KBM-7 (cell line): ENCODE results near the gene STIMATE.
A peak's percentile ranks its signal among the peaks of the same experiment; 100 is the strongest.

Experiments used
- DNase-seq: peaks from one replicate; pipeline ENCODE4 v3.0.0-alpha.2; 2015
- in situ Hi-C: fragments of 300-500 bp; cut with MboI; formaldehyde crosslinking; loops from 2 replicates; pipeline ENCODE4 v1.14.3; 2020; ENCODE audit warnings: low sequenced_read_pairs, low pct_unique_long_range_greater_than_20kb, mixed read lengths

STIMATE gene

GRCh38 chr3:52874160-52874701 lies 23.1 kb downstream of the STIMATE start:
- in situ Hi-C loops, result no loop called here
- no peak for DNase-seq

- DNase-seq, result no peak
- in situ Hi-C loops, result no loop called here
Measured at GRCh38 chr3:52873433-52874159, 23.8 kb downstream of the STIMATE start.

GRCh38 chr3:52872245-52872644 lies 25.1 kb downstream of the STIMATE start:
- in situ Hi-C loops, result no loop called here
- no peak for DNase-seq

- in situ Hi-C loops, result no loop called here
- no peak for DNase-seq
Measured at GRCh38 chr3:52871761-52872160, 25.6 kb downstream of the STIMATE start.

- in situ Hi-C loops, result no loop called here
- DNase-seq, result no peak
Measured at GRCh38 chr3:52870471-52870870, 26.9 kb downstream of the STIMATE start.

GRCh38 chr3:52866427-52866826 lies 30.9 kb downstream of the STIMATE start:
- DNase-seq, result no peak
- in situ Hi-C loops, result no loop called here

- in situ Hi-C loops, result no loop called here
- no peak for DNase-seq
Measured at GRCh38 chr3:52865994-52866393, 31.4 kb downstream of the STIMATE start.

GRCh38 chr3:52860424-52860768 lies 37.0 kb downstream of the STIMATE start:
- in situ Hi-C loops, result no loop called here
- no peak for DNase-seq

GRCh38 chr3:52859686-52860423 lies 37.5 kb downstream of the STIMATE start:
- in situ Hi-C loops, result no loop called here
- no peak for DNase-seq

- DNase-seq, result no peak
- in situ Hi-C loops, result no loop called here
Measured at GRCh38 chr3:52857864-52858263, 39.5 kb downstream of the STIMATE start.

- in situ Hi-C loops, result no loop called here
- no peak for DNase-seq
Measured at GRCh38 chr3:52857133-52857532, 40.2 kb downstream of the STIMATE start.

GRCh38 chr3:52856666-52857065 lies 40.7 kb downstream of the STIMATE start:
- no peak for DNase-seq
- in situ Hi-C loops, result no loop called here

GRCh38 chr3:52854013-52854412 lies 43.3 kb downstream of the STIMATE start:
- no peak for DNase-seq
- in situ Hi-C loops, result no loop called here

- DNase-seq, result no peak
Measured at GRCh38 chr3:52852419-52852818, 44.9 kb downstream of the STIMATE start.

GRCh38 chr3:52851348-52851747 lies 46.0 kb downstream of the STIMATE start:
- in situ Hi-C loops, result no loop called here
- DNase-seq, result peak; percentile 79

More at GRCh38 chr3:52852419-52852818, 44.9 kb downstream of the STIMATE start:
- in situ Hi-C loops, result no loop called here

GRCh38 chr3:52849656-52850055 lies 47.7 kb downstream of the STIMATE start:
- in situ Hi-C loops, result no loop called here
- no peak for DNase-seq

- in situ Hi-C loops, result no loop called here
- DNase-seq, result no peak
Measured at GRCh38 chr3:52848617-52849016, 48.7 kb downstream of the STIMATE start.

- in situ Hi-C loops, result no loop called here
- no peak for DNase-seq
Measured at GRCh38 chr3:52847726-52848125, 49.6 kb downstream of the STIMATE start.

GRCh38 chr3:52847241-52847640 lies 50.1 kb downstream of the STIMATE start:
- no peak for DNase-seq
- in situ Hi-C loops, result no loop called here

GRCh38 chr3:52846432-52846965 lies 50.8 kb downstream of the STIMATE start:
- in situ Hi-C loops, result no loop called here
- DNase-seq, result no peak
